Activated CD8-positive, alpha-beta memory T cell treated with anti-CD3 and anti-CD28 coated beads, Interleukin-2, amount 50 U/mL, for 48 hours (primary cell): ENCODE measurements around the gene KRTAP10-4.
"Not testable (repeated sequence)": the region's sequence is repeated elsewhere in the genome, so short reads cannot be mapped to it uniquely, and the experiment has no call there.

Source experiments
- DNase-seq: peaks from one replicate; pipeline ENCODE4 v3.0.0-alpha.2; 2020

Gene KRTAP10-4, protein sequence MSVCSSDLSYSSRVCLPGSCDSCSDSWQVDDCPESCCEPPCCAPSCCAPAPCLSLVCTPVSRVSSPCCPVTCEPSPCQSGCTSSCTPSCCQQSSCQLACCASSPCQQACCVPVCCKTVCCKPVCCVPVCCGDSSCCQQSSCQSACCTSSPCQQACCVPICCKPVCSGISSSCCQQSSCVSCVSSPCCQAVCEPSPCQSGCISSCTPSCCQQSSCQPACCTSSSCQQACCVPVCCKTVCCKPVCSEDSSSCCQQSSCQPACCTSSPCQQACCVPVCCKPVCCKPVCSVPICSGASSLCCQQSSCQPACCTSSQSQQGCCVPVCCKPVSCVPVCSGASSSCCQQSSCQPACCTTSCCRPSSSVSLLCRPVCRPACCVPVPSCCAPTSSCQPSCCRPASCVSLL

DNA sequence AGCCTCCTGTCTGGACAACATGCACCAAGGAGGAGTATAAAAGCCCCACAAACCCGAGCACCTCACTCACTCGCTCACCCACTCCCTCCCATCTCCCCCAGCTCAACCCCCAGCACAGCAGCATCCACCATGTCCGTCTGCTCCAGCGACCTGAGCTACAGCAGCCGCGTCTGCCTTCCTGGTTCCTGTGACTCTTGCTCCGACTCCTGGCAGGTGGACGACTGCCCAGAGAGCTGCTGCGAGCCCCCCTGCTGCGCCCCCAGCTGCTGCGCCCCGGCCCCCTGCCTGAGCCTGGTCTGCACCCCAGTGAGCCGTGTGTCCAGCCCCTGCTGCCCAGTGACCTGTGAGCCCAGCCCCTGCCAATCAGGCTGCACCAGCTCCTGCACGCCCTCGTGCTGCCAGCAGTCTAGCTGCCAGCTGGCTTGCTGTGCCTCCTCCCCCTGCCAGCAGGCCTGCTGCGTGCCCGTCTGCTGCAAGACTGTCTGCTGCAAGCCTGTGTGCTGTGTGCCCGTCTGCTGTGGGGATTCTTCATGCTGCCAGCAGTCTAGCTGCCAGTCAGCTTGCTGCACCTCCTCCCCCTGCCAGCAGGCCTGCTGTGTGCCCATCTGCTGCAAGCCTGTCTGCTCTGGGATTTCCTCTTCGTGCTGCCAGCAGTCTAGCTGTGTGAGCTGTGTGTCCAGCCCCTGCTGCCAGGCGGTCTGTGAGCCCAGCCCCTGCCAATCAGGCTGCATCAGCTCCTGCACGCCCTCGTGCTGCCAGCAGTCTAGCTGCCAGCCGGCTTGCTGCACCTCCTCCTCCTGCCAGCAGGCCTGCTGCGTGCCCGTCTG lies at the start of gene KRTAP10-4:
TSS of gene KRTAP10-4 (plus strand) at position 100 of the 827 bp plus-strand sequence. CDS start at position 130, 30 bp downstream.
- DNase-seq: not testable (repeated sequence)

- no peak for DNase-seq
Observed at GRCh38 chr21:44524414-44525371, 48.8 kb upstream of the KRTAP10-4 start.

DNA sequence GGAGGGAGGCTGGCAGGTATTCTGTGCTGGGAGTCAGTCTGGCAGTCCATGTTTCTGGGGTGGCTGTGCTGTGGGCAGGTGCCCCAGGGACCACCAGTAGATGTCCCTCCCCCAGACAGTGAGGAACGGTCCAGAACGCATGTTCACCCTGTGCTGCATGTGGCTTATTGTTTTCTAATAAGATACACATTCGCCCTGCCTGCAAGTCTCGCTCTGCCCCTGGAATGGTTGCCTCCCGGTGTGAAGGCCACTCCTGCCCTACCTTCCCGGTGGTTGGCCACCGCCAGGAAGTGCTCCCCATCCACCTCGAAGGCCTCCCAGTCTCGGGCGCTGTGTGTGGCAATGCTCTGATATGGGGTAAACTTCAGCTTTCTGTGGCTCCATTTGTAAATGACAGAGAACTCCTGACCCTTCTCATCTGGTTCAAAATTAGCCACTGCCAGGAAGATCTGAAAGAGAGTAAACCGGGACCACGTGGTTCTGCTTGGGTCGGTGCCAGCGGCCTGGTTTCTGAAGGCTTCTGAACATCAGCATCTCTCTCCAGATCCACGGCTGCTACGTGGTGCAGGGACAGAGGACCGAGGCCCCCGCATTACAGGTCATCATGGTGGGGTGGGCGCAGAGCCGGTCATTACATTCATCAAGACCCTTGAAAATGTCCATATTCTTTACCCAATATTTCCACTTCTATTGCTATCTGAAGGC lies 48.0 kb upstream of the KRTAP10-4 start:
- DNase-seq: no peak

GRCh38 chr21:44526096-44526997 lies 47.2 kb upstream of the KRTAP10-4 start:
- no peak for DNase-seq

GRCh38 chr21:44527156-44527982 lies 46.2 kb upstream of the KRTAP10-4 start:
- no peak for DNase-seq

DNA sequence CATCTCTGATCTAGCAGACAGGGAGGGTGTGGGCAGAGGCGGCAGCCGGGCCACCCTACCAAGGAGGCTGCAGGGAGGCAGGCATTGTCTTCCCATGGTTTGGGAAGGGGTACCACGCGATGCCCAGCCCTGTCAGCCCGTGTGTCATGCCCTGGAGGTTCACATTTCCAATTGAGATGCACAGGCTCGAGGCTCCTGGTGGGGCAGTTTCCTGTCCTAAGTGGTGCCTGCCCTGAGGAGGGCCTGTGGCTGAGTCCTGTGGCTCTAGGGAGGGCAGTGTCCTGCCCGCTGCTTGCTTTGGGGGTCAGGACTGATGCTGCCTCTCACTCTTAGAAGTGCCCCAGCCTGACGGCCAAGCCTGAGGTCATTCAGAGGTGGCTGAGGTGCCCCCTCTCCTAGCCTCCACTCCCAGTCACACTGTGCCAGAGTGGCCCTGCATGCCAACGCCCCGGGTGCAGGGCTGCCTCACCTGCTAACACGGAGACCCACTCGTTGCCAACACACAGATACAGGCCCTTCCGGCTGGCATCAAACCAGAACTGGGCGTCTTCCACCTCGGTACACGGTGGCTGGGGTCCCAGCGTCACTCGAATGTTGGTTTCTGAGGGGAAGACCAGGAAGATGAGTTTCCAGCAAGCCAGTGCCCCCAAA lies 45.4 kb upstream of the KRTAP10-4 start:
- no peak for DNase-seq

DNA sequence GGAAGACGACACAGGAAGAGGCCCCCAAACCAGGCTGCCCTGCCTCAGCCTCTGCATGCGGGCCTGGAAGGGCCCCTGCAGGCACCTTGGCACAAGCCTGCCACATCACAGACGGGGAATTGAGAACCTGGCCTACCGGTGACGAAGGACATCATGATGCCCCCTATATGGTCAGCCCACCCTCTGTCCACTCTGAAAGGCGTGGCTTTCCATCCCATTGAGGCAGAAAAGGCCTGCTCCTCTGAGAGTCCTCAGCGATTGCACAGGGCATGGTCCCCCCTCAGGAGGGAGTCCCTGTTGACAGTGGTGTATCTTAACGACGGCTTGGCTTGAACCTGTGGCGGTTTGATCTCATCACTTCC lies 44.9 kb upstream of the KRTAP10-4 start:
- no peak for DNase-seq

DNA sequence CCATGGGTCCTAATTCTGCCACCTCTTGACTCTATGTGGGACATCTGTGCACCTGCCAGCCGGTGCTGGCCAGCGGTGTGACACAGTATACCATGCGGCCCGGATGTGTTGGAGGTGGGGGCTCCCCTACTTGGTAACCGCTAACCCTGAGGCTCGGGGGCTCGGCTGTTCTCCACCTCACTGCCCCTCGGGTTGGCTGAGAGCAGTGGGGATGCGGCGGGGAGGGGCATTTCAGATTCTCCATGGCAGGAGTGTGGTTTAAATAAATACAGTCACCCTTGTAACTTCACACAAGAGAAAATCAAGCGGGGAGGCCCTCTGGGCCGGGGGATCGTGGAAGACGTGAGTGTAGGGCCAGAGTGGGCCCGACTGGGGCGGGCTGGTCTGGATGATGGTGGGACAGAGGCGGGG lies 44.5 kb upstream of the KRTAP10-4 start:
- no peak for DNase-seq

DNA sequence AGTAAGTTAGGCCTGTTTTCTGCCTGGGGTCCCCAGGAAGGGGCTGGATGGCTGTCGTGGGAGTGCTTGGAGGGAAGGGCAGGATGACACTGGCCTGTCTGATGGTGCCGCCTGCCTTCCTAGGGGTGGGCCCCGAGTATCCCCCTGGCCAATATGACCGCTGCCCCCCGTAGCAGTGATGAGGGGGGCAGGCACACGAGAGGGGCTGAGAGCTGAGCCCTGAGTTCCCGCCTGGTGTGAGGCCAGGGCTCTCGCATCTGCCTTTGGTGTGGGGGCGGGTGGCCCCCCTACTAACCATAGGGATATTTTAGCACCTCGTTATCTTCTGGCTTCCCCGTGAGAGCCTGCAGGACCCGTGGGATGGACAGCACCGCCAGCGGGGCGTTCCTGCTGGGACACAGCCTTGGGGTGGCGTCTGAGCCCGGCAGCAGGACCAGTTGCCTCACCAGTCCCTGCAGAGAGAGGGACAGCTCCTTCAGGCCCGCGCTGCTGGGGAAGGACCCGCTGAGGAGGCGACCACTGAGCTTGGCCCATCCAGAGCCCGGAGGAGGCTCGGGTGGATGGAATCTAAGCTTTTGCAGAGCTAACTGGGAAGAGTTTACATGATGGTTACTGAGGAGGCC lies 43.9 kb upstream of the KRTAP10-4 start:
- DNase-seq: no peak

DNA sequence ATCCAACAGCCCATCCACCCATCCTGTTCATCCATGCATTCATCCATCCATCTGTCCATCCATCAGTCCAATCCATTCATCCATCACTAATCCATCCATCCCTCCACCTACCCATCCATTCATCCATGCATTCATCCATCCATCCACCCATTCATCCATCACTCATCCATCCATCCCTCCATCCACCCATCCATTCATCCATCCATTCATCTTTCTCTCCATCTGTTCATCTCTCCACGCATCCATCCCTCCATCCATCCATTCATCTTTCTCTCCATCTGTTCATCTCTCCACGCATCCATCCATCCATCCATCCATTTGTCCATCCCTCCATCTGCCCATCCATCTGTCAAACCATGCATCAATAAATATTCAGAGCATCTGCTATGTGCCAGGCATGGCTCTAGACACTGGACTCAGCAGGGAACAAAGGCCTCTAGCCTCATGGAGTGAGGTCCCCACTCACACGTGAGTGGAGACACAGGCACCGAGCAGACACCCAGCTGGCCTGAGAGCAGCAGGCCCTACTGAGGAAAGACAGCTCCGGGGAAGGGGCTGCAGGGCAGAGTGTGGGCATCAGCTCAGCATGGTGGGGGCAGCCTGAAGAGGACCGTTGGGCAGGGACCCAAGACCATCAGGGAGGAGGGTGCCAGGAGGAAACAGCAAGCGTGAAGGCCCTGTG lies 43.2 kb upstream of the KRTAP10-4 start:
- no peak for DNase-seq

- no peak for DNase-seq
Observed at GRCh38 chr21:44530903-44531605, 42.5 kb upstream of the KRTAP10-4 start.

GRCh38 chr21:44531606-44532564 lies 41.6 kb upstream of the KRTAP10-4 start:
- no peak for DNase-seq

DNA sequence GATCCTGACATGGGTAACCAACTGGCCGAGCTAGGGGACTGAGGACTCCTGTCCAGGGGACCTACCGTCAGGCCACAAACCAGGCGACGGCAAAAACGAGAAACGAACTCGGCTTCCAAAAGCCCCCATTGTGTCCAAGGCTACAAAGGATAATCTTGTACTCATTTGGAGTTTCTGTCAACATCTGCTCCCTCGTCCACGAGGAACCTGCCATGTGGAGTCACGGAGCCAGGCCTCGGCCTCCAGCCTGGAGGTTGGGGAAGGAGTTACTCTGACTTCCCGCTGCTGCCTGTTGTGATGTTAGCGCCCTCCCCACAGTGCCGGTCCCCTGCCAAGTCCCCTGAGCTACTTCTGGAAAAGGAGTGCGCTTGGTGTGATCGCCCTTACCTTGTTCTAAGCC lies 40.8 kb upstream of the KRTAP10-4 start:
- DNase-seq: no peak

DNA sequence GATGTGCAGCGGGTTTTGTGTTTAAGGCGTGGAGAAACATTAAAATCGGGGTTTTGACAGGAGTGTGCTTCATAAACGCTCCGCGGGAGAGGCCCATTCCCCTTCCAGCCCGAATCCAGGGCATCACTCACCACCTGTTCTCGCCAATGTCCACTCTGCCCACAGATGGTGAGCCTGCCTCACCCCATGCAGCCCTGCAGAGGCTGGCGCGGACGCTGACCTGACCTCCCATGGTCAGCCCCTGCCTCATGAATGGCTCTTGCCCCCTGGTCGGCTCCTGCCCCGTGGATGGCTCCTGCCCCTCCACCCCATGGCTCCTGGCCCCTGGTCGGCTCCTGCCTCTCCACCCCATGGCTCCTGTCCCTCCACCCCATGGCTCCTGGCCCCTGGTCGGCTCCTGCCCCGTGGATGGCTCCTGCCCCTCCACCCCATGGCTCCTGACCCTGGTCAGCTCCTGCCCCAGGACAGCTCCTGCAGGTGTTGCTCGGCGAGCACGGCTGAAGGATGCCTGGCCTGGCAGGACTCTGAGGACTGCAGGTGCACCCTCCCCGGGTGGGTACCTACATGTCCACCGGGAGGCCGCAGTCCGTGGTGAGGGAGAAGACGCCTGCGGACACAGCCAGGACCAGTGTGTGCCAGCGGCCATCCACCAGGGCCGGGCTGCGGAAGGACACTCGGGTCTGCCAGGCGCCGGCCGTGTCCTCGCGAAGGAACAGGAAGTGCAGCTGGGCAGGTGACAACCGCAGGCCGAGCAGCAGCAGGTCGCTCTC lies 40.2 kb upstream of the KRTAP10-4 start:
- DNase-seq: no peak

DNA sequence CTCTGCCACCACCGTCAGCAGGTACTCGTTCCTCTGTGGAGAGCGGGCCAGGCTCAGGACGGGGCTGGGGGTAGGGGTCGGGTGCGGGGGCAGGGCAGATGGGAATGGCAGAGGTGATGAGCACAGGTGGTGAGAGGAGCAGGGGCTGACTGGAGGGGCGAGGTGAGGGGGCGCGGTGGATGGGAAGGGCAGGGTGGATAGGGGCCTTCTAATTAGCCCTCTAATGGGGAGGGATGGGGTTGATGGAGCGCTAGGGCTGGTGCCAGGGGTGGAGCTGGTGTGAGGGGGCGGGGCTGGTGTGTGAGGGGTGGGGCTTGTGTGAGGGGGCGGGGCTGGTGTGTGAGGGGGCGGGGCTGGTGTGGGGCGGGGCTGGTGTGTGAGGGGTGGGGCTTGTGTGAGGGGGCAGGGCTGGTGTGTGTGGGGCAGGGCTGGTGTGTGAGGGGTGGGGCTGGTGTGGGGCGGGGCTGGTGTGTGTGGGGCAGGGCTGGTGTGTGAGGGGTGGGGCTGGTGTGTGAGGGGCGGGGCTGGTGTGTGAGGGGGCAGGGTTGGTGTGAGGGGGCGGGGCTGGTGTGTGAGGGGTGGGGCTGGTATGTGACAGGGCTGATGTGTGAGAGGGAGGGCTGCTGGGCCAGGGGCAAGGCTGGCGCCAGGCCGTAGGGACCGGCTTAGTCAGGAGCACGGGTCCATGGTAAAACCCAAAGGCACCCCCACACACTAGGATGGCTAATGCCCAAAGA lies 39.5 kb upstream of the KRTAP10-4 start:
- DNase-seq: no peak
